GM19023 (cell line): Measurements from ENCODE around the gene BMP7.
"Not testable (repeated sequence)": the region's sequence is repeated elsewhere in the genome, so short reads cannot be mapped to it uniquely, and the experiment has no call there.

Source experiments
- ATAC-seq: cut with Tn5 transposase; IDR thresholded peaks from one replicate; pipeline ENCODE4 v1.9.1; 2021; ENCODE audit warnings: mild to moderate bottlenecking, moderate library complexity; ENCODE audit not compliant: unreplicated experiment

BMP7 gene

DNA sequence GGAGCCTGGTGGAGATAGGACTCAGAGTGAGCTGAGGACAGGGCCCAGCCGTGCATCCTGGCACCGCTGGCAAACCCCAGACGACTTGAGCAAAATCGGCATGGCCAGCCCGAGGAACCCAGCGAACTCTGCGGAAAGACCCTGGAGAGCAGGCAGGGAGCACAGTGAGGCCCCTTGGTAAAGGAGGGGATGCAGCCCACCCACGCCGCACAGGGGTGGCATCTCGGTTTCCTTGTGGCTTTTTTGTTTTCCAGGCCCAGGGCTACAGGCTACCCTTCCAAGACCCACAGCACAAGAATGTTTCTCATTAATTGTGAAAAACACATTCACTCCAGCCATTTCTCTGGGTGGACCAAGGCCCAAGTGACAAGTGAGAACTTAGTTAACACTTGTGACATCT is 71.4 kb downstream of the BMP7 start:
- ATAC-seq: no peak

DNA sequence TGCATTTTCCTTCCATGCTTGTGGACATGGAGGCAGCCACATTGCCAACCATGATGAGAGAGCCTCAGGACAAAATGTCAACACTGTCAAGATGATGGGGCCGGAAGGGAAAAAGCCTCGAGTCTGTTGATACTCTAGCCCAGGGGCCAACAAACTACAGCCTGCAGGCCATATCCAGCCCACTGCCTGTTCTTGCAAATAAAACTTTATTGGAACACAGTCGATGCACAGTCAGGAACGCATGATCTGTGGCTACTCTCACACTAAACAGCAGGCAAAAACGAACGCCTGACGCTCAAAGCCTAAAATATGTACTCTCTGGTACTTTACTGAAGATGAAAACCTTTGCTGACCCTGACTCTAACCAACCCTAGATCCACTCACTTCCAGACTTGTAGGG is 72.3 kb downstream of the BMP7 start:
- no peak for ATAC-seq

DNA sequence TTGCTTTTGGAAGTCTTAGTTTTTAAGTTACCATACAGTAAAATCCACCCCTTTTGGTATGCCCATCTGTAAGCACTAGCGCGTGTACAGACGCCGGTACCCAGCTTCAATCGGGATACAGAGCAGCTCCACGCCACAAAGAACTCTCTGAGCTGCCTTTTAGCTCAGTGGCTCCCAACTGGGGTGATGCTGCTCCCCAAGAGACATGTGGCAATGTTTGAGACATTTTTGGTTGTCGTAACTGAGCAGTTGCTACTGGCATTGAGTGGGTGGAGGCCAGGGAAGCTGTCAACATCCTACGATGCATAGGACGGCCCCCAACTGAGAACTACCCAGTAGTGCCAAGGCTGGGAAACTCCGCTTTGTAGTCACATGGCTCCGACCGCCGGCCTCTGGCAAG is 73.3 kb downstream of the BMP7 start:
- no peak for ATAC-seq

DNA sequence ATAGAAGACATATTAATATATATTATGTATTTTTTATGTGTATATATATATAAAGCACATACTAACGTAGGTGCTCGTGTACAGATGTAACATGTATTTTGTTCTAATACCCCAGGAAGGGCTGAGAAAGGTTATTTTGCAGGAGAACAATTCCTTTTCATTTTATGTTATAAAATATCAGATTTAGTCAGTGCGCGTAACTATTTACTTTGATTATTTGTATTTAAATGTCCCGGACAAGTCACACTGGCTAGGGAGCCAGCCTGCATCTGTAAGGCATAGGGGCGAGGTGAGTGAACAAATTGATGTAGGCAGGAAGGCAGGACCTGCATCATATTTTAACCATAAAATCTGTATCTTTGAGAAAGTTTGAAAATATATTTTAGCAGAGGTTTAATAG is 74.1 kb downstream of the BMP7 start:
- no peak for ATAC-seq

DNA sequence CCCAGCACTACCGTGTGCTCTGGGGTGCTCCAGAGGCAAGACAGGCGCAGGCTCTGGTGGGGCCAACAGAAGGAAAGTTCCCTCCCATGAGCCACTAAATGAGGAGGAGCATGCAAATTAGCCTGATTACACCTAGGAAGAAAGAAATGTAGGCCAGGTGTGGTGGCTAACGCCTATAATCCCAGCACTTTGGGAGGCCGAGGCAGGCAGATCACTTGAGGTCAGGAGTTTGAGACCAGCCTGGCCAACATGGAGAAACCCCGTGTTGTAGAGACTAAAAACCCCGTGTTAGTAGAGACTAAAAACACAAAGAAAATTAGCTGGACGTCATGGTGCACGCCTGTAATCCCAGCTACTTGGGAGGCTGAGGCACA is 75.2 kb downstream of the BMP7 start:
- ATAC-seq: not testable (repeated sequence)

DNA sequence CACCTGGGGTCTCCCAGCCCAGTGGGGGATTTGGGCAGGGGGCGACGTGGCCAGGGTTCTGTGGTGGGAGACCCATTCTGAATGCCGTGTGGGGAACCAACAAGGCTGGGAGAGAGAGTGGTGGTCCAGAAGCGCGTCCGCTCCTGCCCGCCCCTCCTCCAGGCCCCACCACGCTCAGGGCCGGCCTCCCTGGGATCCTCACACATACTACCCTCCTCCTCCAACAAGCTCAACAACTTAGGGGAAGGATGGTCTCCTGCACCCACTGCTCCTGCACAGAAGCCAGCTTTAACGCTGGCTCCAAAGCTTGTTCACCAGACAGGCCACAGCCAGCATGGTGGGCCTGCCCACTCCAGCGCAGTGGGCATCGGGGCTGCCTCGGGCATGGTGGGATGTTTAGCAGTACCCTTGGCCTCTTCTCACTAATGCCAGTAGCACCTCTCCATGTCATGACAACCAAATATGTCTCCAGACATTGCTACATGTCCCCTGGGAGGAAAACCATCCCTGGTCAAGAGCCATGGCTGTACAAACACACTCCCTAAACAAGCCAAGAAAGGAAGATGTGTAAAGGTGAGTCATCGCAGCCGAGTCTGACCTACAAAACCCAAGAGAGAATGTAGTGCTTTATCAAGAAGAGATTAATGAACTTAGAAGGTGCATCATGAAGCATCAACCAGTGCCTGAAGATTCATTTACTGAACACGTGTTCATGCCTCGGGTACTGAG is 75.7 kb downstream of the BMP7 start:
- ATAC-seq: no peak

DNA sequence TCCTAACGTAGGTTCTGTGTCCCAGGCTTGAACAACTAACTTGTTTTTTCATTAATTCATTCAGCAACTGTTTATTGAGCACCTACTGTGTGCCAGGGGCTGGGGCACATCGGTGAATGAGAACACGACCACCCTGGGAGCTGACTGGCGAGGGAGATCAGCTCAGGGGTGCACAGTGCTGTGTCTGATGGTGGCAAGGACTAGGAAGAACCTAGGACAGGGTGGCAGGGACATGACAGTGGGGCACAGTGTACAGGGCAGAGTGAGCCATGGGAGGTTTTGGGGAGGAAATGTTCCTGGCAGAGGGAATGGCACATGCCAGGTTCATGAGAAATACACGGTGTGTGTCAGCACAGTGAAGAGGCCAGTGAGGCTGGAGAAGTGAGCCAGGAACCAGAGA is 76.7 kb downstream of the BMP7 start:
- ATAC-seq: no peak

DNA sequence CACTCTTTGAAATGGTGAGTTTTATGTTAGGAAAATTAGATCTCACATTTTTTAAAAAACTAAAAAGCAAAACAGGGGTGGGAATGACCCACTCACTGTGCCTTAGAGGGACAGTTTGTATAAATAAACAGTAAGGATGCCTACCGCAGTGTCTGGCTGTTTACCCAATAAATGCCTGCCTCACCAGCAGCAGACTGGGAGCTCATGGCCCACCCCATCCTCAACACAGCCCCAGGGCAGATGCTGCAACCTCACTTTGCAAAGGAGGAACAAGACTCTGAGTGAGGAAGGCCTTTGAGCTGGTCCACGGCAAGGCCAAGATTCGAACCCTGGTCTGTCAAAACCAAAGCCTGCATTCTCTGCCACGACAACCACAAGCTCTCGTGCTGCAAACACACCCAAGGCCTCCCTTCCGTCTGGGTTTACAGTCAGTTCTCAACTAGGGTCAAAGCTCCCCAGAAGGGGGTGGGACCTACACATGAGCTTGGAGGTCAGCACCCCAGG is 77.8 kb downstream of the BMP7 start:
- no peak for ATAC-seq

DNA sequence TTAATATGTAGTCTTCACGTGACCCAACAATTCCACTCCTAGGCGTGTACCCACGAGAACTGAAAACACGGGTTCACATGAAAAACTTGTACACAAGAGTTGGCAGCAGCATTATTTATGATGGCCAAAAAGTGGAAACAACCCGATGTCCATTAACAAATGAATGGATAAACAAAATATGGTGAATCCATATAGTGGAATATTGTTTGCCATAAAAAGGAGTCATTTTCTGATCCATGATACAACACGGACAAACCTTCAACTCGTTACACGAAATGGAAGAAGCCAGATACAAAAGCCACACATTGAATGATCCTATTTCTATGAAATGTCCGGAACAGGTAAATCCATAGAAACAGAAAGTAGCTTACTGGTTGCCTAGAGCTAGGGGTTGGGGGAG is 78.4 kb downstream of the BMP7 start:
- no peak for ATAC-seq

DNA sequence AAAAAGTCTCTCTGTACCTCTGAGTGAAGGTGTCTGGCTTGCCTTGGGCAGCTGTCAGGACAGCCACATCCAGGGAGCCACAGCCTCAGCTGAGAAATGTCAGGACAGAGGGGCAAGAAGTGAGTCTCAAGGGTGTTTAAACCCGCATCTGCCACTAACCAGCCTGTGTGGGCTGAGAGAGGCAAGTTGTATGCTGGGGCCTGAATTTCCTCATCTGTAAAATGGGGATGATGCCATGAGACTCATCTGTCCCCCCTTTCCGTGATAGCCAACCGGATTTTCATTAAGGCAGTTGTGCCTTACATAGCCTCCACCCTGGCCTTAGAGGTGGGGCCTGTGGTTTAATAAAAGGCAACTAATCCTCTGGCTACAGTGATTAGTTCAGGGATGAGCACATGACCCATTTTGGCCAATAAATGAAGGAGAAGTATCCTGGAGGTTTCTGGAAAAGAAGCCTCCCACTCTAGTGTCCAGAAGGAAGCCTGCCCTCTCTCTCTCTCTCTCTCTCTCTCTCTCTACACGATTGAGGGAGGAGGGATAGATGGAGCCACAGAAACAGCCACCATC is 79.3 kb downstream of the BMP7 start:
- no peak for ATAC-seq

DNA sequence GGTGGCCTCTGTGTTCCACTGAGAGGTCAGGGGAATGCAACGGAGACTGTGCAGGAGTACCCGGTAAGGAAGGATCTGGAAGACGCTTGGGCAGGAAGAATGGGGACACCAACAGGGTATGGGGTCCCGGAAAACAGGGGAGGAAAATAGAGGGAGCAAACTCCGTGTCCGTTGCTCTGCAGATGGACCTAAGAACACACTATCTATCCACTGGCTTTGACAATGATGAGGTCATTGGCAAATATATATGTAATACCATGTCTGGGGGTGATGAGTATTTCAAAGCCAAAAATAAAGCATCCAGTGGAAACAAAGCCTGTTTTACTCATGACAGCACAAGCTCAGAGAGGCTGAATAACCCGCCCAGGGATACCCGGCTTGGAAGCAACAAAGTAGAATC is 80.2 kb downstream of the BMP7 start:
- ATAC-seq: no peak

DNA sequence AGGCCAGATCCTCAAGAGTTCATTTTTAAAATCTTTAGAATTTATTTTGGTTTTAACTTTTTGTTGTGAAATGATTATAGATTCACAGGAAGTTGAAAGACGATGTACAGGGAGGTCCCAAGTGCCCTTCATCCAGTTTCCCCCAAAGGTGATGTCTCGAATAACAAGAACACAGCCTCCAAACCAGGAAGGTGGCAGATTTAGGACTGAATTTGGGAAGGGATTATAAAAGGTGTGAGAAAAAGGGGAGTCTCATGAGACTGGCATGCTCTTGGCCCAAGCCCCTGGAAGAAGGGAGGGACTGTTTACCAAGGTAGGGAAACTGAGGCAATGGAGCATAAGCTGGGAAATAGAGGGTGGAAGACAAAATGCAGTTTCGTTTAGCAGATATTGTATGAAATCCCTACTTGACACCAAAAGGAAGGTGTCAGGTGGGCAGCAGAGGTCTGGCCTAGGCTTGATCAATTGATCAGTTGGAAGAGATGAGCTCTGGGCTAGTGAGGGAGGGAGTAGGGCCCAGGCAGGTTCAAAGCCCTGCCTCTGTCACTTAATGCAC is 81.2 kb downstream of the BMP7 start:
- no peak for ATAC-seq

DNA sequence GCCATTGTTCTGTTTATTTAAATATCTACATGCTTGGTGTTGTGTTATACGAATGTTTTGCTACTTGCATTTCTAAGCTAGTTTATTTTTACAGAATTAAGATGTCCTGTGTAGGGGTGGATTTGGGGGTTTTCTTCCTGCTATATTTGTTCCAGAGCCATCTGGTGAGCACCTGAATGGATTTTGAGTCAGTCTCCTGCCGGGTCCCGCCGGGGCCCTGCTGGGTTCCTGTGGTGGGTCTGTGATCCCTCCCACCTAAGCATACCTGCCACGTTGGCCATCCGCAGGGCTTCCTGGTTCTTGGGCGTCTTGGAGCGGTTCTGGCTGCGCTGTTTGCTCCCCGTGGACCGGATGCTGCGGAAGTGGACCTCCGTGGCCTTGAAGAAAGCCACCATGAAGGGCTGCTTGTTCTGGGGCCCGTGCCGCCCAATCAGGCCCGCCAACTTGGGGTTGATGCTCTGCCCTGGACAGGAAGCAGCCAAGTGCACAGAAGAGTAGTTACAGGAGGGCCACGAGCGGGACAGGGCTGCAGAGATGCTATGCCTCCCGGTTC is 82.9 kb downstream of the BMP7 start:
- ATAC-seq: no peak

DNA sequence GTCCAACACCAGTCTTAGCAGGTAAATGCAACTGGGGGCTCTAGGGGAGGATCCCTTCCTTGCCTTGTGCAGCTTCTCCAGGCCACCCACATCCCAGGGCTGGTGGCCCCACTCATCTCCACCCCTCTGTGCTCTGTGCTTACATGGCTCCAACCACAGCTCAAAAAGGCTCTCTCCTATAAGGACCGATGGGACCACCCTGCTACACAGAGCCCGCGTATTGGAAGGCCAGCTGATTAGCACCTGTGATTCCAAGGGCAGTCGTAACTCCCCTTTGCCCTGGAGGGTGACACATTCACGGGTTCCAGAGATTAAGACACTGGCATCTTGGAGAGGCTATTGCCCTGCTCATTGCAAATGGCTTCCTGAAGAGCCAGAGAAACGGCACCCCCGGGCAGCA is 84.8 kb downstream of the BMP7 start:
- no peak for ATAC-seq

DNA sequence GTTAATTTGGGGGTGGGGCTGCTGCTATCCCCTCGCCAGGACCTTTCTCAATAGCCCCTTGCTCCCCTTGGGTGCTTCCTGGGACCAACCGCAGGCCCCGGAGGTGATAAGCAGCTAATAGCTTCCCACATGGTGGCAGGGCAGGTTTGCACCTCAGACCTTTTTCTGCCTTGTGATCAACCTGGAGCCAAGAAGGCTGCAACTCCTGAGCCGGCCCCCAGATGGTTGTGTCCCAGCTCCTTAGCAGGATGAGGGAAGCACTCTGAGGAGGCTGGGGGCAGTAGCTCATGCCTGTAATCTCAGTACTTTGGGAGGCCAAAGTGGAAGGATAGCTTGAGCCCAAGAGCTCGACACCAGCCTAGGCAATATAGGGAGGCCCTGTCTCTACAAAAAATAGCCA is 85.5 kb downstream of the BMP7 start:
- ATAC-seq: no peak

DNA sequence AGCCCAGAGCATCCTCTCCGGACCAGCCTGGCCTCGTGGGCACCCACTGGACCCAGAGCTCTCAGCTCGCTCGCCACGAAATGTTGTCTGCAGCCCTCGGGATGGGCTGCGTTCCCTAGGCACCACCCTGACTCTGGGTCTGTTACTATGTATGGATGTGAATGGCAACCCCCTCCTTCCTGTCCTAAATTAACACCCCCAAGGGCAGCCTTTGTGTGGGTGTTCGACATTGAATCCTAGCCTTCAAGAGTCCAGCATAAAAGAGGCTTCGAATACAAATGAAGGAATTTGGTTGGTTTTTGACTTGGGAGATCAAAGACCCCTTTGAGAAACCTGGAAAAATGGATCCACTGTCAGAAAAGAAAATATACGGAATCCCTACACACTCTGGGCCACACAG is 86.1 kb downstream of the BMP7 start:
- no peak for ATAC-seq

DNA sequence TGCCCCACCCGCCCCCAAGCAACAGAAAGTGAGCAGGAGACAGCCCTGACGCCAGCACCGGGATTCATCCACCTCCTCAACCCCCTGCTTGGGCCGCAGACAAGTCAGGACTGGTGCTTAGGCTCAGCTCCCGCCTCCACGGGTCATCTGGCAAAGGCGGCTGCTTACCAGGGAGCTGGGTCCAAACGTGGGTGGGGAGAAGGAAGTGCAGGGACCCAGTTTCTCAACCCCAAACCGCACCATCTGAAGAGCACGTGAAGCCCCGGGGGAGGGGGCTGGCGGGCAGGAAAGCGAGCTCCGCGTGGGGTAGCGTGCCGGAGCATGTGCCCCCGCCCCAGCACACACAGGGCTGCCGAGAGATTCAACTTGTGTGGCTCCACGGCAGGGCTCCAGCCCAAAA is 87.2 kb downstream of the BMP7 start:
- ATAC-seq: no peak

DNA sequence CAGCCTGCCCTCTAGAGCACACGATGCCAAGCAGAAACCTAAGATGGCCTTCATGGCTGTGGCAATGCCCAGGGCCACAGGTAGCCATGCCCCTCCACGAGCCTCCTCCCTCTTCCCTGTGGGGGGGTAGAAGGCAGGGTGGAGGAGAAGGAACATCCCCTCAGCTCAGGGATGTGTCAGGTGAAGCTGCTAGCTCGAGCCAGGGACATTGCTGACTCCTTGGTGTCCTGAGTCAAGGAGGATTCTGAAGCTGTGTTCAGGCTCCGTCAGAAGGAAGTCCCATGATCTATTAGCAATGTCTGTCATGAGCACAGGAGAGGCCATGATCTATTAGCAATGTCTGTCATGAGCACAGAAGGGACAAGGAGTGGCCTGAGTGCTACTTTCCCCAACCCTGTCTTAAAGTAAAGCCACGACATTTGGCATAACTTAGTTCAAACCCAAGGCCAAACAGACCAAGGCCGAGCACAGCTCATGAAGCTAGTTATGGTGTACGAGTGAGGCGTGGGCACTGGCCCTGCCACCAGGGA is 87.8 kb downstream of the BMP7 start:
- no peak for ATAC-seq

DNA sequence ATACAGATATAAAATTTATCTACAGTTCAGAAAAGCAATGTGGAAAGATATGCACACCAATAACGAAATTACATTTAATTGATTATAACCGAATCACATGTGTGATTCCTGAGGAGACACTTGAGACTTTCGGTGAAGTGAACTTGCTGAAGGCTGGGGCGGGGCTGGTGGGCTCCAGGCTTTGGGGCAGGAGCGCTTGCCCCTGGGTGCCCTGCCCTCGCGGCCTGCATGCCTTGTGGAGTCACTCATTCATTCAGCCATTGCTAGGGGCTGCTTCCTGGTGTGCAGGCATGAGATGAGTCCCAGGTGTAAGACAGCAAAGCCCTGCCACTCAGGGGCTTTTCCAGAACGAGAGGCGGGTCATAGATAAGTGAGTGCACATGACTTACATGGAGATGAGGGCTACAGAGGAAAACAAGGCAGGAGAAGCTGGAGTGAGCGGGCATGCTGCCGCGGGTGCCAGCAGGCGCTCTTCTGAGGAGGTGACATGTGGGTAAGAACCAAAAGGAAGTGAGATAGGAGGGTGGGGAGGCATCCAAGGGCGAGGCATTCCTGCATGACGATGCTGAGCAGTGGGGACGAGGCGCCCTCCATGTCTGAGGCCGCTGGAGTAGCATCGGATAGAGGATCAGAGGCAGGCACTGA is 88.7 kb downstream of the BMP7 start:
- no peak for ATAC-seq

DNA sequence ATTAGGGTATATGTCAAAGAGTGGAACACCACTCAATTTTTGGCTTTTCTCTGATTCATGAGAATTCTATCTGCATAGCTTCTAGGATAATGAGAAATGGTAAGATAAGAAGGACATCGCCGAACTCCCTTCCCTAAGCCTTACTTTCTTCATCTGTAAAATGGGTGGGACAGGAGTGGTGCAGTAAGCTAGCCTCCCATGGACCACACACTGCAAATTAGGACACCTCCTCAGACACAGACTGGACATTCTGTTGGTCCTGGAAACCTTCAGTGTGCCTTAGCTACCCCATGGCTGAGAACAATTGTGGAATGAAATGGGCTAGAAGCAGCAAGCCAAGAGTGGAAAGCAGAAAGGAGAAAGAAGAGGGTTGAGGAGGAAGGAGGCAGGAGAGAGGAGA is 89.6 kb downstream of the BMP7 start:
- ATAC-seq: no peak

DNA sequence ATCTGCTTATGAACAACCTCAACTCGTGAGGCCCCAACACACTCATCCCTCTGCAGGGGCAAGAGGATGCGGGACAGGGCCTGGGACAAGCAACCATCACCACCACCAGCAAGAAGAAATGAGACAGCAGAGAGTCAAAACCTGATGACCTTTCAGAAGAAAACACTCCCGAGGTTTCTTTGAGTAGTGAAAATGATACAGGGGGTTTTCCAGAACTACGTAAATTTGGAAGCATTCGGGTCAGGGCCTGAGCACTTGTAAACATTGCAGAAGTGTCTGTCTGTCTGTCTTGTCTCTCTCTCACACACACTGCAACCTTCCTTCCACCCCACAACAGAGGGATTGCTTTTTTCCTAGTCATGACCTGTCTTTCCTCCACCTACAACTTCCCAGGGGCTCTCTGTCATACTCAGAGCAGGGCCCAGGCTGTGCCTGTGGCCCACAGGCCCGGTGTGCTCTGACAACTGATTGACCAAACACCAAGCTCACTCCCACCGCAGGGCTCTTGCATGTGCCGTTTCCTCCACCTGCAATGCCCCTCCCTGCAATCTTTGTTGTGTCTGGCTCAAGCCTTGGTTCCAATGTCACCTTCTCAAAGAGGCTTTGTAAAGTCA is 90.9 kb downstream of the BMP7 start:
- ATAC-seq: peak; percentile 57
